K562 (cell line): ENCODE data around the gene COL15A1. TPM values are rescaled to one million over a fixed set of nuclear protein-coding genes. Genes with fewer than 3 reads are reported as not detected.

ENCODE experiments used
- ATAC-seq: fragments of 200-7000 bp; cut with Tn5 transposase; 3 replicates; pipeline ENCODE4 v1.9.1; 2020; ENCODE audit warnings: moderate library complexity
- BruUV-seq: library from RNA; stranded (reverse); fragments of 400-500 nt; replicated peaks from 2 replicates; lab custom pipeline; 2021; lab: Mats Ljungman, UMichigan
- CTCF ChIA-PET: fragments of 300-600 bp; formaldehyde crosslinking; extraction: SDS; loops from one replicate; lab custom pipeline; 2021; ENCODE audit warnings: low intra/inter-chr PET ratio; lab: Yijun Ruan, JAX
- POLR2A ChIA-PET: fragments of 300-600, 350-650 bp; sonication (Branson Sonifier 250); formaldehyde crosslinking; extraction: SDS; loops from one replicate; lab custom pipeline; 2021; ENCODE audit warnings: antibody characterized with exemption, inconsistent platforms; lab: Yijun Ruan, JAX
- DNase-seq, 4 experiments: peaks; one replicate each; pipeline versions ENCODE4 v3.0.0 to v3.0.0-alpha.2; 2011 to 2018; ENCODE audit warnings: low spot score in 3 of 4, mixed read lengths in 3 of 4; ENCODE audit errors: extremely low read depth in 1 of 4
- FAIRE-seq: peaks from 2 replicates; lab custom pipeline; 2011; peaks lifted over from hg19 to GRCh38; lab: Jason Lieb, UNC
- H2AFZ ChIP-seq: 2 replicates; pipeline ENCODE4 v1.6.0; 2011; ENCODE audit warnings: low read depth, low read length, control low read depth, inconsistent platforms
- H3K27ac ChIP-seq: fragments of 200-600 bp; 3 replicates; pipeline ENCODE4 v1.8.0; 2011; ENCODE audit warnings: low read depth, mild to moderate bottlenecking, control low read depth, inconsistent platforms, low read length, moderate library complexity, mixed read lengths; ENCODE audit errors: extremely low read depth
- H3K27me3 ChIP-seq, 2 experiments: fragments of 300-600 bp in 1 of 2; 2 replicates in 1 of 2; 3 replicates in 1 of 2; pipeline versions ENCODE4 v1.6.0 to v1.8.0; 2011; ENCODE audit warnings: inconsistent platforms in 2 of 2, low read length in 2 of 2, mild to moderate bottlenecking in 1 of 2, mixed read lengths in 1 of 2, moderate library complexity in 1 of 2; ENCODE audit not compliant: control insufficient read depth in 2 of 2, insufficient read depth in 2 of 2
- H3K36me3 ChIP-seq: fragments of 300-600 bp; 3 replicates; pipeline ENCODE4 v1.8.0; 2011; ENCODE audit warnings: mild to moderate bottlenecking, low read length, inconsistent platforms; ENCODE audit not compliant: control insufficient read depth, insufficient read depth
- H3K4me1 ChIP-seq, 2 experiments: fragments of 200-600 bp in 1 of 2; replicated peaks in 1 of 2; 2 replicates in 1 of 2; 3 replicates in 1 of 2; pipeline versions ENCODE4 v1.5.1 to v1.8.0; 2011; ENCODE audit warnings: inconsistent platforms in 2 of 2, low read length in 2 of 2, mild to moderate bottlenecking in 1 of 2, mixed read lengths in 1 of 2, moderate library complexity in 1 of 2; ENCODE audit not compliant: control insufficient read depth in 2 of 2, insufficient read depth in 2 of 2
- H3K4me2 ChIP-seq: 2 replicates; pipeline ENCODE4 v1.6.1; 2011; ENCODE audit warnings: low read length, control low read depth, inconsistent platforms, mixed read lengths; ENCODE audit not compliant: insufficient read depth
- H3K4me3 ChIP-seq: fragments of 200-600 bp; sonication (generic), shearing (Covaris generic); 2 replicates; pipeline ENCODE4 v1.5.1; 2016; ENCODE audit warnings: control low read depth, inconsistent platforms
- H3K79me2 ChIP-seq: fragments of 200-600 bp; 3 replicates; pipeline ENCODE4 v1.8.0; 2011; ENCODE audit warnings: low read length, inconsistent platforms; ENCODE audit not compliant: control insufficient read depth, insufficient read depth
- H3K9ac ChIP-seq, 2 experiments: 2 replicates each; pipeline versions ENCODE4 v1.6.0 to v1.6.1; 2011; ENCODE audit warnings: low read depth in 2 of 2, low read length in 2 of 2, control low read depth in 1 of 2, inconsistent platforms in 1 of 2, mild to moderate bottlenecking in 1 of 2, mixed read lengths in 1 of 2; ENCODE audit not compliant: insufficient read depth in 1 of 2
- H3K9me1 ChIP-seq: one replicate; pipeline ENCODE4 v1.6.0; 2011; ENCODE audit warnings: inconsistent platforms, mild to moderate bottlenecking, low read length, moderate library complexity; ENCODE audit not compliant: control insufficient read depth, insufficient read depth
- H3K9me3 ChIP-seq: replicated peaks from 2 replicates; pipeline ENCODE4 v1.5.1; 2011; ENCODE audit warnings: low read depth, low read length, inconsistent platforms; ENCODE audit not compliant: control insufficient read depth, insufficient read depth
- H4K20me1 ChIP-seq: replicated peaks from 2 replicates; pipeline ENCODE4 v1.6.1; 2011; ENCODE audit warnings: low read length, inconsistent platforms, mixed read lengths; ENCODE audit not compliant: control insufficient read depth, insufficient read depth
- ELF1 ChIP-seq: fragments of 200-800 bp; sonication (Bioruptor generic); IDR thresholded peaks from 2 replicates; pipeline ENCODE4 v1.6.1; 2016; ENCODE audit warnings: missing genetic modification characterization, missing compliant biosample characterization
- JUND ChIP-seq, 2 experiments: IDR thresholded peaks; 2 replicates in 1 of 2; 3 replicates in 1 of 2; pipeline ENCODE4 v1.6.1; 2011; ENCODE audit warnings: borderline replicate concordance in 2 of 2, low read depth in 2 of 2, low read length in 2 of 2, improper control_type of control experiment in 1 of 2, missing biosample characterization in 1 of 2, missing genetic modification characterization in 1 of 2, missing genetic modification reagents in 1 of 2
- RBM25 ChIP-seq: fragments of 200-400 bp; formaldehyde crosslinking; IDR thresholded peaks from 2 replicates; pipeline ENCODE4 v1.6.1; 2018; ENCODE audit warnings: low read length, low read depth, moderate library complexity; ENCODE audit not compliant: severe bottlenecking
- SNRNP70 ChIP-seq: fragments of 200-400 bp; formaldehyde crosslinking; optimal IDR thresholded peaks from 2 replicates; pipeline ENCODE3; 2017; ENCODE audit warnings: low read depth, low read length
- ZNF224 ChIP-seq: sonication (generic); formaldehyde crosslinking; IDR thresholded peaks from 2 replicates; pipeline ENCODE4 v1.8.0; 2022; ENCODE audit warnings: mild to moderate bottlenecking, missing genetic modification reagents
- ZNF507 ChIP-seq: conservative IDR thresholded peaks from 2 replicates; pipeline ENCODE4 v1.6.1; 2017; ENCODE audit warnings: missing genetic modification characterization, missing compliant biosample characterization
- WGBS: fragments of 100-300 bp; shearing (Covaris generic); methylation state at CpG from one replicate; pipeline ENCODE4 v1.1.6; 2016; ENCODE audit warnings: low coverage, mixed read lengths; ENCODE audit not compliant: insufficient coverage; ENCODE audit errors: missing lambda C conversion rate; 5-methylcytosine and 5-hydroxymethylcytosine counted together
- in situ Hi-C: fragments of 300-500 bp; cut with MboI; formaldehyde crosslinking; loops from 4 replicates; pipeline ENCODE4 v1.15.0; 2018; ENCODE audit warnings: inconsistent platforms, mixed read lengths
- intact Hi-C: fragments of 100-400 bp; cut with micrococcal nuclease; formaldehyde crosslinking; loops from 2 replicates; pipeline ENCODE4 v1.14.2; 2022
- polyA plus RNA-seq, 8 experiments: library from polyadenylated mRNA; depleted of rRNA in 4 of 8; stranded (reverse) in 5 of 8; unstranded in 3 of 8; fragments of >200 nt; fragmentation: Nextera tagmentation in 2 of 8; fragmentation: Illumina TruSeq in 1 of 8; extraction: Ambion mirVana in 2 of 8; extraction: Trizol in 1 of 8; gene quantifications; 2 replicates each; pipeline versions ENCODE4 v1.2.1 to v1.2.3, GENCODE V29; 2011 to 2014; ENCODE audit warnings: inconsistent platforms in 1 of 8, missing spikeins in 1 of 8
- total RNA-seq, 7 experiments: library from RNA; depleted of rRNA in 6 of 7; stranded (reverse); fragments of >200 nt in 6 of 7; fragmentation: Illumina TruSeq in 2 of 7; extraction: Trizol in 2 of 7; gene quantifications; 2 replicates each; pipeline versions ENCODE4 v1.2.1 to v1.2.3, GENCODE V29; 2011 to 2021; ENCODE audit warnings: low replicate concordance in 1 of 7
- TF ChIP-seq, protein P1 (sequence below), 2 experiments: IDR thresholded peaks in 1 of 2; conservative IDR thresholded peaks in 1 of 2; 2 replicates each; pipeline ENCODE4 v1.6.1; 2016; ENCODE audit warnings: low read depth in 2 of 2, mild to moderate bottlenecking in 1 of 2, missing compliant biosample characterization in 1 of 2, missing genetic modification characterization in 1 of 2, moderate library complexity in 1 of 2
- TF ChIP-seq, protein P2 (sequence below), 2 experiments: fragments of 450-650 bp in 1 of 2; sonication (generic) in 1 of 2; formaldehyde crosslinking in 1 of 2; IDR thresholded peaks in 1 of 2; conservative IDR thresholded peaks in 1 of 2; 2 replicates each; pipeline versions ENCODE4 v1.6.1 to v1.8.1; 2016 to 2023; ENCODE audit warnings: mild to moderate bottlenecking in 2 of 2, moderate library complexity in 2 of 2, inconsistent platforms in 1 of 2, missing genetic modification reagents in 1 of 2
- TF ChIP-seq, protein P3 (sequence below): fragments of 200-800 bp; sonication (Bioruptor generic); IDR thresholded peaks from 2 replicates; pipeline ENCODE4 v1.6.1; 2017; ENCODE audit warnings: missing genetic modification characterization, missing compliant biosample characterization

COL15A1 gene
- total and polyA plus RNA-seq, 9 of the 15 experiments (the other 6 are each of a cell fraction or from before 2014, with no cell fraction given) = 0.46 to 5.1 (median 2.6) TPM

DNA sequence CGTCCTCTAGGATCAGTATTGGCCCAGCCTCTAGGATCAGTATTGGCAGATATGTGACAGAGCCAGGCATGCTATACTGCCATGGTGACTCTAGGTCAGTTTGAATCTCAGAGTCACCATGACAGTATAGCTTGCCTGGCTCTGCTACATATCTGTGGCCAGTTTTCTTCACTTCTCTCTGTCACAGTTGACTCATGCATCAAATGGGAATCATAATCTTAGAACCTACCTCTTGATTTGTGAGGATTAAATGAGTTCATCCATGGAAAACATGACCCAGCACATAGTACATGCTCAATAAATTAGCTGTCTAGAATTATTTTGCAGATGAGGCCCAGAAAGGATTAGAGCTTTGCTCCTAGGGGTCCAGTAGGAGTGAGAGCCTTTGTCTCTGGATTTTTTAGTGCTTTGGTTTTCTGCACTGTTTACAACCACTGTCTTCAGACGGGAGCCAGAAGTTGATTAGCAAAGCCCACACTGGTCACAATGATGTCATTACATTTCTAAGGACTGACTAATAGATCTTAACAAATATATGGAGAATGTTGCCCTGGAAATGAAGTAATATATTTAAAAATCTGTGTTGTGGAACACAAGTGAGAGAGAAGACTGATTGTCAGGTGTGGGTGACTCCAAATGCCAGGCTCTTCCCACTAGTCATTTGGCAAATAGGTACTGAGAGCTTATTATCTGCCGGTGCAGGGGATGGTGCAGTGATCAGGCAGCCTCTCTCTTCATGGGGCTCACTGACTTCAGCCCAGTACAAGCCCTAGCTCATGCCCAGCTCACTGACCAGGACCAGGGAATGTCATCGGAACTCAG is 76.0 kb downstream of the COL15A1 start:
- no peaks in the 10 kb centered on the region for H3K9me3 ChIP-seq
- H3K27ac ChIP-seq = no peak overlapping the region
- H3K79me2 ChIP-seq = no peaks in the 10 kb centered on the region
- H3K4me2 ChIP-seq = no peak overlapping the region
- ChIA-PET POLR2A (interaction anchor here (0.5 to 1.0 kb wide), 5 partner anchors 12 to 142 kb away, joined by 3 to 5 read pairs (median 3); no protein-coding TSS in a partner anchor), CTCF (no interaction called here)
- 39% methylated on average over 4 of the region's 4 CpGs for WGBS
- H3K27me3 ChIP-seq = no peaks in the 10 kb centered on the region
- H3K9ac ChIP-seq = no peak overlapping the region
- no peaks in the 10 kb centered on the region for H3K36me3 ChIP-seq
- FAIRE-seq (peak; percentile 42), DNase-seq (no peak), ATAC-seq (no peak; the same call in 2 of the 3 replicates)
- intact Hi-C loops (no loop called here), in situ Hi-C loops (loop anchor here (10.0 kb wide), 1 partner anchor 115 kb away; no protein-coding TSS in a partner anchor)
- no peak overlapping the region for H3K4me3 ChIP-seq
- H4K20me1 ChIP-seq = no peaks in the 10 kb centered on the region
- no peaks in the 10 kb centered on the region for H3K9me1 ChIP-seq
- peaks cover 3 to 11% of the 10 kb centered on the region in 2 experiments; a peak in 4 of 5 replicates for H3K4me1 ChIP-seq
- no TSS peak for BruUV-seq
- H2AFZ ChIP-seq = 0 out of 2 replicates have a peak overlapping the region, but pooled peaks have one; percentile 22
- TF ChIP-seq, protein P1, sequence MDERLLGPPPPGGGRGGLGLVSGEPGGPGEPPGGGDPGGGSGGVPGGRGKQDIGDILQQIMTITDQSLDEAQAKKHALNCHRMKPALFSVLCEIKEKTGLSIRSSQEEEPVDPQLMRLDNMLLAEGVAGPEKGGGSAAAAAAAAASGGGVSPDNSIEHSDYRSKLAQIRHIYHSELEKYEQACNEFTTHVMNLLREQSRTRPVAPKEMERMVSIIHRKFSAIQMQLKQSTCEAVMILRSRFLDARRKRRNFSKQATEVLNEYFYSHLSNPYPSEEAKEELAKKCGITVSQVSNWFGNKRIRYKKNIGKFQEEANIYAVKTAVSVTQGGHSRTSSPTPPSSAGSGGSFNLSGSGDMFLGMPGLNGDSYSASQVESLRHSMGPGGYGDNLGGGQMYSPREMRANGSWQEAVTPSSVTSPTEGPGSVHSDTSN (CRISPR knock-in tag; IDR thresholded peaks at IDR 0.05; ENCODE audit: low read depth) = no peak
- TF ChIP-seq, protein P1 (tag; conservative IDR thresholded peaks at IDR 0.05; ENCODE audit: low read depth) = no peak
- no peak for TF ChIP-seq ZNF224
- TF ChIP-seq ZNF507 (tag) = no peak
- TF ChIP-seq, protein P2, sequence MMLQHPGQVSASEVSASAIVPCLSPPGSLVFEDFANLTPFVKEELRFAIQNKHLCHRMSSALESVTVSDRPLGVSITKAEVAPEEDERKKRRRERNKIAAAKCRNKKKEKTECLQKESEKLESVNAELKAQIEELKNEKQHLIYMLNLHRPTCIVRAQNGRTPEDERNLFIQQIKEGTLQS (IDR thresholded peaks at IDR 0.05) = peak; percentile 86
- TF ChIP-seq, protein P2 (CRISPR knock-in tag; conservative IDR thresholded peaks at IDR 0.05) = no peak; the same call in 1 of the 2 replicates
- no peak for TF ChIP-seq SNRNP70
- TF ChIP-seq JUND (IDR thresholded peaks at IDR 0.05; ENCODE audit: borderline replicate concordance, low read depth, low read length) = no peak; the same call in 1 of the 2 replicates
- TF ChIP-seq JUND (tag; IDR thresholded peaks at IDR 0.05; ENCODE audit: borderline replicate concordance, low read depth, low read length) = peak; percentile 50; the same call in 2 of the 3 replicates
- TF ChIP-seq ELF1 (tag) = no peak
- TF ChIP-seq RBM25 = peak; percentile 9
- TF ChIP-seq, protein P3, sequence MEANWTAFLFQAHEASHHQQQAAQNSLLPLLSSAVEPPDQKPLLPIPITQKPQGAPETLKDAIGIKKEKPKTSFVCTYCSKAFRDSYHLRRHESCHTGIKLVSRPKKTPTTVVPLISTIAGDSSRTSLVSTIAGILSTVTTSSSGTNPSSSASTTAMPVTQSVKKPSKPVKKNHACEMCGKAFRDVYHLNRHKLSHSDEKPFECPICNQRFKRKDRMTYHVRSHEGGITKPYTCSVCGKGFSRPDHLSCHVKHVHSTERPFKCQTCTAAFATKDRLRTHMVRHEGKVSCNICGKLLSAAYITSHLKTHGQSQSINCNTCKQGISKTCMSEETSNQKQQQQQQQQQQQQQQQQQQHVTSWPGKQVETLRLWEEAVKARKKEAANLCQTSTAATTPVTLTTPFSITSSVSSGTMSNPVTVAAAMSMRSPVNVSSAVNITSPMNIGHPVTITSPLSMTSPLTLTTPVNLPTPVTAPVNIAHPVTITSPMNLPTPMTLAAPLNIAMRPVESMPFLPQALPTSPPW (CRISPR knock-in tag) = no peak
